Neural cell (in vitro differentiated cells): ENCODE measurements around the gene RNLS.

Experiments used
- EP300 ChIP-seq: fragments of 450-650 bp; conservative IDR thresholded peaks from 2 replicates; pipeline ENCODE4 v1.6.1; 2014; ENCODE audit warnings: antibody characterized with exemption, mild to moderate bottlenecking, moderate library complexity; ENCODE audit not compliant: poor library complexity, severe bottlenecking
- POLR2AphosphoS5 ChIP-seq: IDR thresholded peaks from 2 replicates; pipeline ENCODE4 v1.6.1; 2012
- SMC3 ChIP-seq: fragments of 450-650 bp; conservative IDR thresholded peaks from 2 replicates; pipeline ENCODE4 v1.6.1; 2014; ENCODE audit warnings: antibody characterized with exemption, mild to moderate bottlenecking, moderate library complexity; ENCODE audit not compliant: poor library complexity
- TAF1 ChIP-seq: IDR thresholded peaks from 2 replicates; pipeline ENCODE4 v1.6.1; 2012; ENCODE audit warnings: low read depth
- TF ChIP-seq, protein P1 (sequence below): fragments of 450-650 bp; IDR thresholded peaks from 2 replicates; pipeline ENCODE4 v1.5.1; 2014; ENCODE audit warnings: antibody characterized with exemption, mild to moderate bottlenecking, moderate library complexity; ENCODE audit not compliant: poor library complexity, severe bottlenecking

DNA sequence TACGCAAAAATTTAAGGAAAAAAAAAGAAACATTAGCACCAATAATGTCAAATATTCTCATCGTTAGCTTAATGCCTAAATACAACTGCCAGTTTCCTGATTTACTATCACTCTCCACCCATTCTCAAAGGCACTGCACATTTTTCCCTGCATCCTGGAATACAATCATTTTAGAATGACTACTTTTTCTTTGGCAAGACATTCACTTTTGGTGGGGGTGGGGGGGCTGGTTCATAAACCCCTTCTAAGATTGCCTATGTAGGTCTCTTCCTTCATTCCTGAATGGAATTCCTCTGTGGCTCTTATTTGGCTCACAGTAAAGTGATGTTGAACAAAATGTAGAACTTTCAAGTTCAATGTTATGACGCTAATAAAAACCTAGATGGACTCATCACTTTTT is 74.3 kb downstream of the RNLS start:
- TF ChIP-seq SMC3 (no peak), POLR2AphosphoS5 (no peak), TAF1 (no peak), EP300 (no peak)
- TF ChIP-seq, protein P1, sequence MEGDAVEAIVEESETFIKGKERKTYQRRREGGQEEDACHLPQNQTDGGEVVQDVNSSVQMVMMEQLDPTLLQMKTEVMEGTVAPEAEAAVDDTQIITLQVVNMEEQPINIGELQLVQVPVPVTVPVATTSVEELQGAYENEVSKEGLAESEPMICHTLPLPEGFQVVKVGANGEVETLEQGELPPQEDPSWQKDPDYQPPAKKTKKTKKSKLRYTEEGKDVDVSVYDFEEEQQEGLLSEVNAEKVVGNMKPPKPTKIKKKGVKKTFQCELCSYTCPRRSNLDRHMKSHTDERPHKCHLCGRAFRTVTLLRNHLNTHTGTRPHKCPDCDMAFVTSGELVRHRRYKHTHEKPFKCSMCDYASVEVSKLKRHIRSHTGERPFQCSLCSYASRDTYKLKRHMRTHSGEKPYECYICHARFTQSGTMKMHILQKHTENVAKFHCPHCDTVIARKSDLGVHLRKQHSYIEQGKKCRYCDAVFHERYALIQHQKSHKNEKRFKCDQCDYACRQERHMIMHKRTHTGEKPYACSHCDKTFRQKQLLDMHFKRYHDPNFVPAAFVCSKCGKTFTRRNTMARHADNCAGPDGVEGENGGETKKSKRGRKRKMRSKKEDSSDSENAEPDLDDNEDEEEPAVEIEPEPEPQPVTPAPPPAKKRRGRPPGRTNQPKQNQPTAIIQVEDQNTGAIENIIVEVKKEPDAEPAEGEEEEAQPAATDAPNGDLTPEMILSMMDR = no peak
